Activated T-cell treated with anti-CD3 and anti-CD28 coated beads for 1 hour (primary cell): Measurements from ENCODE around the gene SEMA3E.
"Not testable (repeated sequence)": the region's sequence is repeated elsewhere in the genome, so short reads cannot be mapped to it uniquely, and the experiment has no call there.

Experiments used
- DNase-seq: peaks from one replicate; pipeline ENCODE4 v3.0.0-alpha.2; 2020; ENCODE audit warnings: low read depth

SEMA3E gene

GRCh38 chr7:83559887-83560286 is 89.1 kb downstream of the SEMA3E start:
- DNase-seq = no peak

GRCh38 chr7:83552556-83552955 is 96.4 kb downstream of the SEMA3E start:
- DNase-seq = not testable (repeated sequence)

- DNase-seq = no peak
Observed at GRCh38 chr7:83550100-83550499, 98.8 kb downstream of the SEMA3E start.

- no peak for DNase-seq
Observed at GRCh38 chr7:83548250-83548649, 100.7 kb downstream of the SEMA3E start.

GRCh38 chr7:83547526-83547925 is 101.4 kb downstream of the SEMA3E start:
- DNase-seq = no peak

- DNase-seq = no peak
Observed at GRCh38 chr7:83546586-83546985, 102.4 kb downstream of the SEMA3E start.

GRCh38 chr7:83541187-83541960 is 107.6 kb downstream of the SEMA3E start:
- no peak for DNase-seq

- no peak for DNase-seq
Observed at GRCh38 chr7:83534488-83534887, 114.5 kb downstream of the SEMA3E start.

GRCh38 chr7:83532219-83532618 is 116.7 kb downstream of the SEMA3E start:
- DNase-seq = no peak

GRCh38 chr7:83531766-83532165 is 117.2 kb downstream of the SEMA3E start:
- DNase-seq = no peak

- DNase-seq = no peak
Observed at GRCh38 chr7:83528925-83529423, 120.0 kb downstream of the SEMA3E start.

GRCh38 chr7:83524277-83525075 is 124.5 kb downstream of the SEMA3E start:
- DNase-seq = no peak

- no peak for DNase-seq
Observed at GRCh38 chr7:83520726-83521125, 128.2 kb downstream of the SEMA3E start.

GRCh38 chr7:83519240-83519639 is 129.7 kb downstream of the SEMA3E start:
- no peak for DNase-seq

- no peak for DNase-seq
Observed at GRCh38 chr7:83517035-83517700, 131.8 kb downstream of the SEMA3E start.

- no peak for DNase-seq
Observed at GRCh38 chr7:83514977-83515376, 134.0 kb downstream of the SEMA3E start.

- DNase-seq = no peak
Observed at GRCh38 chr7:83509255-83510021, 139.5 kb downstream of the SEMA3E start.

- no peak for DNase-seq
Observed at GRCh38 chr7:83504330-83504729, 144.6 kb downstream of the SEMA3E start.

- no peak for DNase-seq
Observed at GRCh38 chr7:83502636-83503035, 146.3 kb downstream of the SEMA3E start.

- no peak for DNase-seq
Observed at GRCh38 chr7:83494683-83495082, 154.3 kb downstream of the SEMA3E start.

GRCh38 chr7:83492802-83493201 is 156.1 kb downstream of the SEMA3E start:
- DNase-seq = no peak

GRCh38 chr7:83487801-83488200 is 161.1 kb downstream of the SEMA3E start:
- DNase-seq = no peak
